IMR-90 (cell line): ENCODE results near the gene RP2. TPM values are rescaled to one million over a fixed set of nuclear protein-coding genes. Genes with fewer than 3 reads are reported as not detected.

ENCODE experiments used
- ATAC-seq: fragments of 200-7000 bp; cut with Tn5 transposase; 2 replicates; pipeline ENCODE4 v1.9.1; 2020; ENCODE audit warnings: low read depth, mild to moderate bottlenecking, moderate library complexity
- BruUV-seq: library from RNA; stranded (reverse); fragments of 400-500 nt; replicated peaks from 2 replicates; lab custom pipeline; 2021; lab: Mats Ljungman, UMichigan
- CTCF ChIA-PET: fragments of 300-600 bp; formaldehyde crosslinking; extraction: SDS; loops from one replicate; lab custom pipeline; 2021; ENCODE audit warnings: antibody characterized with exemption; lab: Yijun Ruan, JAX
- POLR2A ChIA-PET: fragments of 300-600 bp; sonication (Branson Sonifier 250); formaldehyde crosslinking; loops from one replicate; lab custom pipeline; 2022; ENCODE audit warnings: antibody characterized with exemption; ENCODE audit not compliant: unreplicated experiment; lab: Charles Lee
- DNase-seq: peaks from one replicate; pipeline ENCODE4 v3.0.0; 2013
- H2AFZ ChIP-seq: replicated peaks from 2 replicates; pipeline ENCODE3; 2013; ENCODE audit warnings: low read length, mild to moderate bottlenecking; ENCODE audit not compliant: poor library complexity
- H2AK5ac ChIP-seq: 2 replicates; pipeline ENCODE4 v1.6.1; 2013; ENCODE audit warnings: low read depth, low read length, inconsistent platforms
- H2AK9ac ChIP-seq: replicated peaks from 2 replicates; pipeline ENCODE3; 2013; ENCODE audit warnings: mild to moderate bottlenecking, low read depth, low read length, moderate library complexity; ENCODE audit not compliant: poor library complexity
- H2BK120ac ChIP-seq: 2 replicates; pipeline ENCODE4 v1.6.1; 2013; ENCODE audit warnings: low read depth, low read length, inconsistent platforms
- H2BK15ac ChIP-seq: 3 replicates; pipeline ENCODE4 v1.6.1; 2013; ENCODE audit warnings: low read depth, low read length, inconsistent platforms
- H2BK20ac ChIP-seq: 2 replicates; pipeline ENCODE4 v1.6.1; 2013; ENCODE audit warnings: low read depth, mild to moderate bottlenecking, inconsistent platforms, low read length, moderate library complexity
- H2BK5ac ChIP-seq: 2 replicates; pipeline ENCODE4 v1.6.1; 2013; ENCODE audit warnings: mild to moderate bottlenecking, low read depth, low read length, inconsistent platforms; ENCODE audit not compliant: poor library complexity, severe bottlenecking
- H3K14ac ChIP-seq: replicated peaks from 2 replicates; pipeline ENCODE4 v1.6.1; 2013; ENCODE audit warnings: low read depth, low read length, inconsistent platforms
- H3K18ac ChIP-seq: 2 replicates; pipeline ENCODE4 v1.6.1; 2013; ENCODE audit warnings: low read depth, low read length, control low read depth
- H3K23ac ChIP-seq: 2 replicates; pipeline ENCODE4 v1.6.1; 2013; ENCODE audit warnings: low read depth, low read length, inconsistent platforms
- H3K27ac ChIP-seq: 2 replicates; pipeline ENCODE4 v1.5.1; 2013; ENCODE audit warnings: mild to moderate bottlenecking, control low read depth, low read length; ENCODE audit not compliant: insufficient read depth
- H3K27me3 ChIP-seq: 2 replicates; pipeline ENCODE4 v1.6.1; 2013; ENCODE audit warnings: low read length; ENCODE audit not compliant: control insufficient read depth, insufficient read depth
- H3K36me3 ChIP-seq: 2 replicates; pipeline ENCODE4 v1.6.1; 2013; ENCODE audit warnings: low read length, mixed read lengths; ENCODE audit not compliant: control insufficient read depth, insufficient read depth
- H3K4ac ChIP-seq: 2 replicates; pipeline ENCODE4 v1.6.1; 2013; ENCODE audit warnings: low read depth, low read length, inconsistent platforms
- H3K4me1 ChIP-seq: 2 replicates; pipeline ENCODE4 v1.6.1; 2013; ENCODE audit warnings: low read length, mixed read lengths; ENCODE audit not compliant: control insufficient read depth, insufficient read depth
- H3K4me2 ChIP-seq: 2 replicates; pipeline ENCODE4 v1.6.1; 2013; ENCODE audit warnings: low read depth, mild to moderate bottlenecking, control low read depth, low read length, moderate library complexity
- H3K4me3 ChIP-seq: 2 replicates; pipeline ENCODE4 v1.5.1; 2013; ENCODE audit warnings: low read depth, mild to moderate bottlenecking, control low read depth, low read length, moderate library complexity; ENCODE audit not compliant: insufficient read depth
- H3K56ac ChIP-seq: 2 replicates; pipeline ENCODE4 v1.6.1; 2013; ENCODE audit warnings: low read length, inconsistent platforms; ENCODE audit not compliant: insufficient read depth; ENCODE audit errors: extremely low read depth
- H3K79me1 ChIP-seq, 2 experiments: 2 replicates each; pipeline ENCODE4 v1.6.1; 2013; ENCODE audit warnings: low read length in 2 of 2, inconsistent platforms in 1 of 2, low read depth in 1 of 2
- H3K9ac ChIP-seq: 2 replicates; pipeline ENCODE4 v1.6.1; 2013; ENCODE audit warnings: low read depth, low read length, control low read depth
- H3K9me1 ChIP-seq: 2 replicates; pipeline ENCODE4 v1.6.1; 2013; ENCODE audit warnings: low read length, inconsistent platforms; ENCODE audit not compliant: insufficient read depth
- H3K9me3 ChIP-seq: 2 replicates; pipeline ENCODE4 v1.6.1; 2013; ENCODE audit warnings: low read length; ENCODE audit not compliant: control insufficient read depth, insufficient read depth
- H4K20me1 ChIP-seq: 2 replicates; pipeline ENCODE4 v1.6.1; 2013; ENCODE audit warnings: low read length, inconsistent platforms; ENCODE audit not compliant: insufficient read depth
- H4K5ac ChIP-seq: 2 replicates; pipeline ENCODE4 v1.6.1; 2013; ENCODE audit warnings: mild to moderate bottlenecking, low read depth, low read length, control low read depth
- H4K8ac ChIP-seq, 2 experiments: 2 replicates each; pipeline ENCODE4 v1.6.1; 2013; ENCODE audit warnings: low read depth in 2 of 2, low read length in 2 of 2, control low read depth in 1 of 2, inconsistent platforms in 1 of 2
- H4K91ac ChIP-seq: 2 replicates; pipeline ENCODE4 v1.6.1; 2013; ENCODE audit warnings: low read depth, low read length, inconsistent platforms; ENCODE audit not compliant: insufficient read depth
- BHLHE40 ChIP-seq: fragments of 150-350 bp; IDR thresholded peaks from 2 replicates; pipeline ENCODE4 v1.6.1; 2016; ENCODE audit warnings: mild to moderate bottlenecking, low read depth, low read length
- CEBPB ChIP-seq: IDR thresholded peaks from 2 replicates; pipeline ENCODE4 v1.6.1; 2012; ENCODE audit warnings: low read depth, low read length, improper control_type of control experiment
- CHD1 ChIP-seq: IDR thresholded peaks from 2 replicates; pipeline ENCODE4 v1.6.1; 2012; ENCODE audit warnings: low read depth, low read length, improper control_type of control experiment
- CTCF ChIP-seq: conservative IDR thresholded peaks from 2 replicates; pipeline ENCODE4 v1.5.1; 2012; ENCODE audit warnings: mild to moderate bottlenecking, low read depth, low read length, improper control_type of control experiment
- ELK1 ChIP-seq: fragments of 150-350 bp; IDR thresholded peaks from 2 replicates; pipeline ENCODE4 v1.6.1; 2016; ENCODE audit warnings: low read depth, mild to moderate bottlenecking, low read length, moderate library complexity, borderline replicate concordance
- FOS ChIP-seq: fragments of 150-350 bp; IDR thresholded peaks from 2 replicates; pipeline ENCODE4 v1.6.1; 2016; ENCODE audit warnings: low read depth, low read length
- MAFK ChIP-seq: IDR thresholded peaks from 2 replicates; pipeline ENCODE4 v1.6.1; 2012; ENCODE audit warnings: low read depth, low read length, improper control_type of control experiment
- MAZ ChIP-seq: IDR thresholded peaks from 2 replicates; pipeline ENCODE4 v1.6.1; 2012; ENCODE audit warnings: low read depth, mild to moderate bottlenecking, low read length, improper control_type of control experiment, moderate library complexity, borderline replicate concordance
- MXI1 ChIP-seq: IDR thresholded peaks from 2 replicates; pipeline ENCODE4 v1.6.1; 2012; ENCODE audit warnings: low read depth, mild to moderate bottlenecking, low read length, moderate library complexity, borderline replicate concordance
- NFE2L2 ChIP-seq: fragments of 150-350 bp; IDR thresholded peaks from 2 replicates; pipeline ENCODE4 v1.6.1; 2016; ENCODE audit warnings: low read depth, mild to moderate bottlenecking, low read length
- POLR2A ChIP-seq: IDR thresholded peaks from 2 replicates; pipeline ENCODE4 v1.6.1; 2012; ENCODE audit warnings: mild to moderate bottlenecking, low read depth, low read length
- RAD21 ChIP-seq: IDR thresholded peaks from 2 replicates; pipeline ENCODE4 v1.6.1; 2012; ENCODE audit warnings: low read length, improper control_type of control experiment
- RCOR1 ChIP-seq: IDR thresholded peaks from 2 replicates; pipeline ENCODE4 v1.6.1; 2012; ENCODE audit warnings: mild to moderate bottlenecking, low read length, improper control_type of control experiment; ENCODE audit not compliant: insufficient replicate concordance
- RFX5 ChIP-seq: IDR thresholded peaks from 2 replicates; pipeline ENCODE4 v1.8.0; 2012; ENCODE audit warnings: low read depth, mild to moderate bottlenecking, low read length, moderate library complexity
- SMC3 ChIP-seq: fragments of 150-350 bp; IDR thresholded peaks from 2 replicates; pipeline ENCODE4 v1.6.1; 2016; ENCODE audit warnings: low read depth, mild to moderate bottlenecking, antibody characterized with exemption, low read length, moderate library complexity
- USF2 ChIP-seq: fragments of 150-350 bp; IDR thresholded peaks from 2 replicates; pipeline ENCODE4 v1.6.1; 2017; ENCODE audit warnings: mild to moderate bottlenecking, antibody characterized with exemption, low read length, low read depth
- WGBS, 2 experiments: methylation state at CpG; one replicate each; pipeline versions ENCODE4 v1.1.5 to v1.1.7; 2013; ENCODE audit warnings: missing lambda C conversion rate in 2 of 2; ENCODE audit not compliant: insufficient read length in 1 of 2; ENCODE audit errors: extremely low coverage in 2 of 2; 5-methylcytosine and 5-hydroxymethylcytosine counted together
- dilution Hi-C: fragments of 300-500 bp; cut with HindIII; formaldehyde crosslinking; loops from one replicate; pipeline ENCODE4 v1.14.3; 2018; ENCODE audit warnings: low sequenced_read_pairs; ENCODE audit not compliant: unreplicated experiment
- in situ Hi-C: fragments of 300-500 bp; cut with MboI; formaldehyde crosslinking; loops from 3 replicates; pipeline ENCODE4 v1.14.3; 2019; ENCODE audit warnings: low sequenced_read_pairs, inconsistent platforms, mixed read lengths
- intact Hi-C: fragments of 100-400 bp; cut with micrococcal nuclease; formaldehyde crosslinking; loops from 2 replicates; pipeline ENCODE4 v1.10.0; 2022
- polyA plus RNA-seq, 3 experiments: library from polyadenylated mRNA; depleted of rRNA; stranded (reverse); fragments of >200 nt; gene quantifications; 2 replicates each; pipeline ENCODE4 v1.2.3, GENCODE V29; 2012; ENCODE audit warnings: low replicate concordance in 1 of 3
- total RNA-seq: library from RNA; depleted of rRNA; stranded (reverse); fragments of >200 nt; gene quantifications from 2 replicates; pipeline ENCODE4 v1.2.3, GENCODE V29; 2012

RP2 gene
- total and polyA plus RNA-seq, 2 of the 4 experiments (the other 2 are of a cell fraction) = 6.8 to 17.0 TPM

GRCh38 chrX:46864606-46865005, 27.8 kb downstream of the RP2 start:
- Histone ChIP-seq H2AK5ac (no peak overlapping the region), H2BK20ac (no peak overlapping the region), H3K27me3 (no peaks in the 10 kb centered on the region), H3K18ac (no peak overlapping the region), H3K27ac (peak overlapping the region; percentile 15; the same call in 1 of the 2 replicates), H3K14ac (no peak overlapping the region), H3K9ac (no peak overlapping the region), H3K9me3 (no peaks in the 10 kb centered on the region), H2BK120ac (no peak overlapping the region), H3K79me1 (peaks cover 3 to 14% of the 10 kb centered on the region in 2 experiments; a peak in 2 of 4 replicates), H4K8ac (no peak overlapping the region), H3K4ac (no peak overlapping the region), H4K20me1 (no peaks in the 10 kb centered on the region), H3K36me3 (no peaks in the 10 kb centered on the region), H3K56ac (no peak overlapping the region), H3K4me3 (no peak overlapping the region), H3K4me1 (no peaks in the 10 kb centered on the region; the same call in 1 of the 2 replicates), H3K9me1 (no peaks in the 10 kb centered on the region), H2BK15ac (no peak overlapping the region), H3K4me2 (no peak overlapping the region), H4K91ac (no peak overlapping the region), H3K23ac (no peak overlapping the region), H4K5ac (no peak overlapping the region), H2AFZ (no peak overlapping the region), H2AK9ac (no peak overlapping the region), H2BK5ac (peak overlapping the region; percentile 39)
- dilution Hi-C loops = no loop called here
- ChIA-PET CTCF (no interaction called here), POLR2A (no interaction called here)
- BruUV-seq = no TSS peak
- intact Hi-C loops = no loop called here
- TF ChIP-seq RFX5 (no peak), CEBPB (no peak), CTCF (no peak), CHD1 (no peak), MAFK (no peak), POLR2A (no peak), RAD21 (no peak), MXI1 (no peak), BHLHE40 (no peak), NFE2L2 (no peak), SMC3 (no peak), MAZ (no peak), RCOR1 (no peak), USF2 (no peak), ELK1 (no peak), FOS (no peak)
- DNase-seq (peak; percentile 27), ATAC-seq (peak; percentile 32; the same call in 1 of the 2 replicates)
- in situ Hi-C loops = no loop called here
- WGBS, 2 experiments = no CpG with 5 or more reads among the region's 2 CpGs
